Neuron (in vitro differentiated cells): Measurements from ENCODE around the gene TOX2.

ENCODE experiments used
- H2AFZ ChIP-seq: one replicate; pipeline ENCODE4 v1.6.1; 2013; ENCODE audit warnings: low read depth, mild to moderate bottlenecking, inconsistent platforms, low read length, moderate library complexity
- H3K27me3 ChIP-seq: one replicate; pipeline ENCODE4 v1.6.1; 2013; ENCODE audit warnings: low read length; ENCODE audit not compliant: insufficient read depth
- H3K36me3 ChIP-seq: one replicate; pipeline ENCODE4 v1.6.1; 2013; ENCODE audit warnings: low read length; ENCODE audit not compliant: insufficient read depth
- H3K4me1 ChIP-seq: one replicate; pipeline ENCODE4 v1.6.1; 2013; ENCODE audit warnings: low read length; ENCODE audit not compliant: insufficient read depth
- H3K4me3 ChIP-seq: 2 replicates; pipeline ENCODE4 v1.5.1; 2013; ENCODE audit warnings: mild to moderate bottlenecking, low read length, moderate library complexity
- H3K9me3 ChIP-seq: one replicate; pipeline ENCODE4 v1.6.1; 2013; ENCODE audit warnings: low read length

TOX2 gene

DNA sequence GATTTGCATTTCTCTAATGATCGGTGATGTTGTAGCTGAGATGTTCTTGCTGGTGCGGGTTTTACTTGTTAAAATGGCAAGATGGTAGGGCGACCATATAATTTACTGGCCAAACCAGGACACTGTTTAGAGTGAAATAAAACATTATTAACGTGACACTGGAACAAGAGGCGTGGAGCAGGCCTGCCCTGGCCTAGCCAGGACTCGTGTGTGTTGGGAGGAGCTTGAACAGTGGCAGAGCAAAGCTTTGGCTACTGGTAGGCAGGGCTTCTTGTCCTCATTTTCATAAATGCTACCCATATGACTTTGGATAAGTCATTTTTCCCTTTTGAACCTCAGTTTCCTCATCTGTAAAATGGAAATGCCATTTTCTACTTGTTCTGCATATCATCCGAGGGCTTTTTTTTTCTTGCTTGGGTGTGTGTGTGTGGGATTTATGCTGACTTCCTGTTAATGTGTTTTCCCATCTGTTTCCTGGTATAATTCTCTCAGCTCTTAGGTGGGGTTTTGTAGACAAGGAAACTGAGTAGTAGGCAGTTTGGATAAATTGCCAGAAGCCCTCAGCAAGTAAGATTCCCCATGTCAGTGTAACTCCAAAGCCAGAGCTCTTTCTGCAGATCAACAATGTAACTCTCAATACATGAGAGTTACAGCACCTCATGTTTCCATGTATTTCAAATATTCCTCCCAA is 81.7 kb downstream of the TOX2 start:
- Histone ChIP-seq H3K9me3 (no peaks in the 10 kb centered on the region), H3K27me3 (no peaks in the 10 kb centered on the region), H3K4me3 (no peak overlapping the region), H3K36me3 (no peaks in the 10 kb centered on the region), H3K4me1 (no peaks in the 10 kb centered on the region), H2AFZ (no peak overlapping the region)

DNA sequence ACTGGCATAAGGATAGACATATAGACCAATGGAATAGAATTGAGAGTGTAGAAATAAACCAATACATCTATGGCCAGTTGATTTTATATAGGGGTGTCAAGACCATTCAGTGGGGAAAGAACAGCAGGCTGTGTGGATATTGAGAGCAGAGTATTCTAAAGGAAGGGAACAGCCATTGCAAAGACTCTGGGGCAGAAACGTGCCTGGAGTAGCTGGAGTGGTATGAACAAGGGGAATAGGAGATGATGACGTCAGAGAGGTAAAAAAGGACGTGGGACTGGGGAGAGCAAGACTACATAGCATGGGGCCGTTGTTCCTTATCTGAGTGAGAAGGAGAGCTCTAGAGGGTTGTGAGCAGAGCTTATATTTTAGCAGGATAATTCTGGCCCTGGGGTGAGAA is 85.2 kb downstream of the TOX2 start:
- no peaks in the 10 kb centered on the region for H3K9me3 ChIP-seq
- H3K36me3 ChIP-seq = no peaks in the 10 kb centered on the region
- H3K4me1 ChIP-seq = no peaks in the 10 kb centered on the region
- H3K4me3 ChIP-seq = no peak overlapping the region
- no peak overlapping the region for H2AFZ ChIP-seq
- H3K27me3 ChIP-seq = no peaks in the 10 kb centered on the region

DNA sequence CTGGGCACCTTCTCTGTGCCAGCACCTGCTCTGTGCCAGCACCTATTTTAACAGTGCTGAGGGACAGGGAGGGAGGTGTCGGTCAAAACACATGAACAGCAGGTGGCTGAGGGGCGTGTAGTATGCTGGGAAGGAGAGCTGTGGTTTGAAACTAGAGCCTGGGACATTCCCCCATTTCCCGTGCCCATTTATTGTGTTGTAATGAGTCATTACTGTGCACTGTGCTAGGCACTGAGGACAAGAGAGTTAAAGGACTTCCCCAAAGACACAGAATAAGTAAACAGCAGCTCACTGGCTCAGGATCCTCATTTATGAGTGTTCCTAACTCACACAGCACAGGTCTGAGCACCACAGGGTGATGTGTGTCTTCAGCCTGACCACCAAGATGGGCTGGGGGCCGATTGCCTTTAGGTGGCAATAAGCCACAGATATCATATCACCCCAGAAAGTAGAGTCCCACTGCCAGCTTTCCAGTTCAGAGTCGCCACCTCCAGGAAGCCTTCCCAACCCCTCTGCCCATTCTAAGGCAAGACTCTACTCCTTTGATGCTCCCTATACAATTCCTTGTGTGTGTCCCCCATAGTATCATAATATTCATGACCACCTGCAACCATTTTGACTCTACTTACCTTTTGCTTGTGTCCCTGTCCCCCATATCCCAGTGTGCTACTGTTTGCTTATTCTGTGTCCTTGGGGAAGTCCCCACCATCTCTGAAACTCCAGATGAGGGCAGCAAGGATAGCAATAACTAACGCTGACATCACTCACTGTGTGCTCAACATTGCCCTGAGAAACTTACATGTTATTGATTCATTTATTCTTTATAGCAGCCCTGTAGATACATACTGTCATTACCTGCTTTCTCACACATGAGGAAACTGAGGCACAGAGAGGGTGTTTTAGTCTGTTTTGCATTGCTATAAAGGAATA is 87.3 kb downstream of the TOX2 start:
- no peaks in the 10 kb centered on the region for H3K27me3 ChIP-seq
- no peaks in the 10 kb centered on the region for H3K36me3 ChIP-seq
- no peak overlapping the region for H3K4me3 ChIP-seq

DNA sequence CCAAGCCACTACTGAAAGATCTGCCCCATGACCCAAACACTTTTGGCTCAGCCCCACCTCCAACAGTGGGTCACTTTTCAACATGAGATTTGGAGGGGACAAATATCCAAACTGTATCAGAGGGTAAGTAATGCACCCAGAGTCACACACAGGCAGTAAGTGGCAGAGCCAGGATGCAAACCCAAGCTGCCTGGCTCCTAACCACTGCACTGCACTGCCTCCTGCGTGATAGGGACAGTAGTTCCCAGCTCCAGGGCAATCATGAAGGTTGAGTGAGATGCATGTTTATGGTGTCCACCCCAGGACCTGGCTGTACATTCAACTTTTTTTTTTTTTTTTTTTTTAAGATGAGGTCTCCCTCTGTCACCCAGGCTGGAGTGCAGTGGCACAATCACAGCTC is 88.2 kb downstream of the TOX2 start:
- Histone ChIP-seq H3K4me3 (no peak overlapping the region), H2AFZ (no peak overlapping the region), H3K36me3 (no peaks in the 10 kb centered on the region), H3K9me3 (no peaks in the 10 kb centered on the region), H3K4me1 (peaks cover 4% of the 10 kb centered on the region), H3K27me3 (no peaks in the 10 kb centered on the region)

More for the DNA sequence above, 87.3 kb downstream of the TOX2 start:
- Histone ChIP-seq H3K9me3 (no peaks in the 10 kb centered on the region), H3K4me1 (peaks cover 4% of the 10 kb centered on the region), H2AFZ (no peak overlapping the region)

DNA sequence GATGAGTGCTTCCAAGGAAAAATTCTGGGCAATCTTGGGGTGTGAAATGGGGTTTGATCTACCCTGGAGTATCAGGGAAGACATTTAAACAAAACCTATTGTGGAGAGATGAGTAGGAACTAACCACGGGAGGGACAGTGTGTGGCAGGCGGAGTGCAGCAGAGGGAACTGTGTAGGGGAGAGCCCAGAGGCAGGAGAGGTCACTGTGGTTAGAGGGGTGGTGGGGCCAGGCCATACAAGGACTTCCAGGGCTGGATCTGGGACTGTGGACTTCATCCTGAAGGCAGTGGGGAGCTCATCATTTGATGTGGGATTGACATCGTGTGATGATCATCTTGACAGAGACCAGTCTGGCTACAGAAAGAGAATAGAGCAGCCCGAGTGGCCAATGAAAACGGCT is 89.0 kb downstream of the TOX2 start:
- Histone ChIP-seq H3K4me3 (no peak overlapping the region), H3K27me3 (no peaks in the 10 kb centered on the region), H3K36me3 (no peaks in the 10 kb centered on the region), H3K9me3 (no peaks in the 10 kb centered on the region), H3K4me1 (peaks cover 4% of the 10 kb centered on the region), H2AFZ (no peak overlapping the region)

DNA sequence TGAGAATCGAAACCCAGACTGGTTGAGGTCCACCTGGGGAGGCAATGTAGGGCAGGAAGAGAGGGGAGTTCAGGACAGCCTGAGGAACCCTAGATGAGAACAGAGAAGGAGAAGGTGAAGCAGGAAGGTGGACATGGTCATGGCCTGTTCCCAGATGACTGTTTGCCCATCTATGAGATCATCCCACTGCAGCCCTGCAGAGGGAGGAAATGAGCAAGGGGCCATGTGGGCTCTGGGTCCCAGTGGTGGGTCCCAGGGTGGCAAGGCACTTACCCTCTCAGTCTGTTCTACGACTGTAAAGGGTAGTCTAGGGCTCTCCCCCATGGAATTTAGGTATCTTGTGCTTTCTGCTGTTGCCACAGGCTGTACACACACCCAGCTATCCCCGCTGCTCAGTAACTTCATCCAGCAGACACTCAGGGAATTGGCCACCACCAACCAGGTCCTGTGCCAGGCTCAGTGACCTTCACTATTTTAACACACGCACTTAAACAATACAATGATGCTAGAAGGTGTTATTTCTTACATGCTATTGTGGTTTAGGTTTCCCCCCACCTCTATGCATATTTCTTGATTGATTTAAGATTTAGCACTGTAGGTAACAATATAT is 89.8 kb downstream of the TOX2 start:
- no peak overlapping the region for H3K4me3 ChIP-seq
- no peaks in the 10 kb centered on the region for H3K36me3 ChIP-seq
- H2AFZ ChIP-seq = no peak overlapping the region
- H3K9me3 ChIP-seq = no peaks in the 10 kb centered on the region
- no peaks in the 10 kb centered on the region for H3K27me3 ChIP-seq
- H3K4me1 ChIP-seq = peaks cover 4% of the 10 kb centered on the region

DNA sequence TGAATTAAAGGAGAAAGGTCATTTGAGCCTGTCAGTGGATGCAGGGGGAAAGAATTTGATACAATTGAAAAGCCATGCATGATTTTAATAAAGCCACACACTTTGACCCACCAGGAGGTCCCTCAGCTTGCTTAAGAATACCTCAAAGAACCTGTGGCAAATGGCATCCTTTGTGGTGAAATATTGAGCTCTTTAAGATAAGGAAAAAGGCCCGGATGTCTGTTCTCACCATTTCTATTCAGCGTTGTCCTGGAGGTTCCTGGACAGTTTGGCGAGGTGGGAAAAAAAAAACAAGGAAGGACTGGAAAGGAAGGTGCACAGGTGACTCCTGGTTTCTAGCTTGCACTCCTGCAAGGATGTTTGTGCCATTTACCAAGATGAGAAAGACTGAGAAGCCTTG is 91.0 kb downstream of the TOX2 start:
- Histone ChIP-seq H2AFZ (no peak overlapping the region), H3K9me3 (no peaks in the 10 kb centered on the region), H3K36me3 (no peaks in the 10 kb centered on the region), H3K27me3 (no peaks in the 10 kb centered on the region), H3K4me3 (no peak overlapping the region), H3K4me1 (peaks cover 4% of the 10 kb centered on the region)

DNA sequence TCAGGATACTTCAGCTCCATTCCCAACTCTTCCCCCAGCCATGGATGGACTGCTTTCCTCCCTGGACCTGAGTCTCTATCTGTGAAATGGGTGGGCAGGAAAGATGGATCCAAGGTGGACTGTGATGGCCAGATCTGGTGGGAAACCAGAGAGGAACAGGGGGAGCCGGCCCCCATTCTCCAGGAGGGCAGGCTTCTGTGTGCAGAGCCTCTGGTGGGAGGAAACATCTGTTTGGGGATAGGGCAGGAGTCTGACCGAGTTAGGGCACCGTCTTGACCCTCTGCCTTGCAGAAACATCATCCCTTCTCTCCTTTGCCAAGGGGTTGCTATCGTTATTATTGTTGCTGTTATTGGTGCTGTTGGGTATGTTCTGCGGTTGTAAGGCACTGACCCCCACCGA is 91.5 kb downstream of the TOX2 start:
- Histone ChIP-seq H3K27me3 (no peaks in the 10 kb centered on the region), H3K4me1 (peaks cover 4% of the 10 kb centered on the region), H2AFZ (no peak overlapping the region), H3K36me3 (no peaks in the 10 kb centered on the region), H3K9me3 (no peaks in the 10 kb centered on the region), H3K4me3 (no peak overlapping the region)

DNA sequence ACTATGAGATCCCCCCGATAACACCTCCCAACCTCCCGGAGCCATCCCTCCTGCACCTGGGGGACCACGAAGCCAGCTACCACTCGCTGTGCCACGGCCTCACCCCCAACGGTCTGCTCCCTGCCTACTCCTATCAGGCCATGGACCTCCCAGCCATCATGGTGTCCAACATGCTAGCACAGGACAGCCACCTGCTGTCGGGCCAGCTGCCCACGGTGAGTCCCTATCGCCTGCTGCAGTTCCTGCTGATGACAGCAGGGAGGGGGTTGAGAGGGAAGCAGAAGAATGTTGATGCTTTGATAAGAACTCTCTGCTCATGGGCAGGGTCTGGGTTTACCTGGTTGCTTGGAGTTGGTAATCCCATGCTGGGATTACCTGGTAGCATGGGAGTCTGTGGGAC is 91.9 kb downstream of the TOX2 start:
- no peaks in the 10 kb centered on the region for H3K36me3 ChIP-seq

DNA sequence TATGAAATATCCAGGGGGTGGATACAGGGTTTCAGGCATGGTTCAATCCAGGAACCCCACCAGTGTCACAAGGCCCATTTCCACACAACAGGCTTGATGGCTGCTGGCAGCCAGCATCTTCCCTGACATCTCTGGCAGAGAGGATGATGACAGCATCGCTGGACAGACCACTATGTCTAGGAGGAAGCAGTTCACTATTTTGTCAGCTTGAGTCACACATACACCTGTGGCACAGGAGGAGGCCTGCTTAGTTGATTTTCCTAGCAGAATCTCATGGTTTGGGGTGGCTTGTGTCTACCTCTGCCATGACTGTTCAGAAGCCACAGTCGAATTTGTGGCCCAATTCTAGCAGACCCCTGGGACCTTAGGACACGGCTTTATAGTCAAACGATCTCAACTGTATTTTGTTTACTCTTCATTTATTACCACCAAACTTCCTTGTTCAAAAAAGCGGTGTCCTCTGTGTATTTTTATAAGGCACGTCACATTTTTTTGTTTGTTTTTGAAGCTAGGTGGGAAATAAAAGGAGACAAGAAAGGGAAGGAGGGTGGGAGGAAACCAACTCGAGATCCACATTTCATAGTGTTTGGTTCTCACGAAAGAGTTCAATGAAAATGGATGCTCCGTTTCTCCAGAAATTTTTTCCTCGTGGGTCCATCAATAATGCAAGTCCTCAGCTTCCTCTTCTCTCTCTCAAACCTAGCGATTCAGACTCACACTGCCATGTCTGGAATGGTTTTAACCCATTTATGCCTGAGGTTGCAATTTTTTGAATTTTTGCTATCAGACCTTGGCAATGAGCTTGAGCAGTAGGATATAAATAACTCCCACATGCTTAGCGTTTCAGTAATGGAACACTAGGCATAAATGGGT is 94.4 kb downstream of the TOX2 start:
- peaks cover 4% of the 10 kb centered on the region for H3K4me1 ChIP-seq
- H3K27me3 ChIP-seq = no peaks in the 10 kb centered on the region
- H3K36me3 ChIP-seq = no peaks in the 10 kb centered on the region
- no peak overlapping the region for H3K4me3 ChIP-seq
- no peaks in the 10 kb centered on the region for H3K9me3 ChIP-seq
- no peak overlapping the region for H2AFZ ChIP-seq

More for the DNA sequence above, 91.9 kb downstream of the TOX2 start:
- Histone ChIP-seq H3K27me3 (no peaks in the 10 kb centered on the region), H2AFZ (no peak overlapping the region), H3K4me3 (no peak overlapping the region), H3K9me3 (no peaks in the 10 kb centered on the region), H3K4me1 (peaks cover 4% of the 10 kb centered on the region)

DNA sequence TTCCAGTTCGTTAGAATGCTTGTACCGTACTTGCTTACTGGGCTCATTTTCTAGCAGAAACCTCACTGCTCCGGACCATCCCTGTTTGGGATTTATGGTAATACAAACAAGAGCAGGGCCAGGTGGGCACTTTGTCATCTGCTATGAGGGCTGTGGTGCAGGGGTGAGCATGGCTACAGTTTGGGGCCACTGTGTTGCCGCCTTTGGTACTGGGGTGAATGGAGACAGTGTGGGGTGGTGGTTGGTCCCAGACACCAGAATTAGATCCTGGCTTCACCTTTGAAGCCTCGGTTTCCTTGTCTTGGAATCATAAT is 95.0 kb downstream of the TOX2 start:
- Histone ChIP-seq H3K4me1 (peaks cover 4% of the 10 kb centered on the region), H3K27me3 (no peaks in the 10 kb centered on the region), H3K9me3 (no peaks in the 10 kb centered on the region), H3K4me3 (no peak overlapping the region), H2AFZ (no peak overlapping the region), H3K36me3 (no peaks in the 10 kb centered on the region)

DNA sequence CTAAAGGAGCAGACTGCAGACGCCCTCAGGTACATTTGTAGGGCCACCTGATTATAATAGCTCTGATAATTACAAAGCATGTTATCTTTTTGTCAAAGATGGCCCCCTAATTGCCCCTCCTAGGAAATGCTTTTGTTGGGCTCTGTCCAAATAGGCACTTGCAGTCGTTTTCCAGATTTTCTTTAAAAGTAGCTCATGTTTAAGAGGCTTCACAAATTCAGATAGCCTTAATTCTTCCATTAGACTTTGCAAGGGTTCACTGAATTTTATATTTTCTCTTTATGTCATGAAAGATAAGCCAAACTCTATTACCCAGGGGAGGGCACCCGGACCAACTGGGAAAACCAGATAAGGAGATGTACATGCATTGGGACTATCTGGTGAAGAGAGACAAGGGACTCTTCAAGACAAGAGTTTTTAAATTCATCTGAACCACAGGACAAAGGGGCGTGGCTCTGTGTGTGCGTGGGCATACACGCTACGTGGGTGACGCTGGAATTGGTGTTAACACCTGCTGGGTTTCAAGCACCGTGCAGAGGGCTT is 95.6 kb downstream of the TOX2 start:
- Histone ChIP-seq H3K27me3 (no peaks in the 10 kb centered on the region), H3K4me3 (no peak overlapping the region), H3K4me1 (peaks cover 4% of the 10 kb centered on the region), H3K36me3 (no peaks in the 10 kb centered on the region), H2AFZ (no peak overlapping the region), H3K9me3 (no peaks in the 10 kb centered on the region)
